Measurements from ENCODE around the gene SEMA4D.

SEMA4D gene

DNA sequence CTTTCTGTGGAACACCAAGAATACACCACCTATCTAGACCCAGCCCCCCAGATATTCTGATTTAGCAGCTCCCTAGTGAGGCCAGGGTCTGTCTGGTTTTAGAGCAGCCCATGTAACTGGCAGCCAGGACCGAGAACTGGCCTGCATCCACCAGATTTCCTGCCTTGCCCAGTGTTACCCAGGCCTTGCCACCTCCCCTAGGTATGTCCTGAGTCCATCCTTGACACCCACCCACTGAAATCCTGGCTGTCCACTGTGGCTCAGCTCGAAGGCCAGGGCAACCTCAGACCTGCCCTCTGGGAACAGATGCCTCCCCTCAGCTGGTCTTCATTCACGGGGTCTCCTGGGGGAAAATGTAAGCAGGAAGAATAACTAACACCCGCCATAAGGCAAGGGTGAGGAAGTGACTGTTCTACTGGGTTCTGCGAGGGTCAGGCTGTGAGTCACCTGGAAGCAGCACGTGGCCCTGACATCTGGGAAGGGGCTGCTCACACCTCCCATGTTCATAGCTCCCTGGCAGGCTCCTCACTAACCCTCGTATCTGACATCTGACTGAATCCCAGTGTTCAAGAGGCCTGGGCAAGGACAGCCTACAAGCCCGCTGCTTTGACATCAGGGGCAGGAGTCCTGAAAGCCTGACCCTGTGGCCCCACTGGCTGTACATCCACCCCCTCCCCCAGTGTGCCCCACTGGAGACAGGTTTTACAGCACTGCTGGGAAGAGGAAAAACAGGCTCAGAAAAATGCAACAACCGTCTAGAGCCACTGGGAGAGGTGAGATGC lies 72.7 kb downstream of the SEMA4D start:
- peak overlapping the region; percentile 44 for H3K4me3 ChIP-seq (ENCODE audit: low read length, poor library complexity, severe bottlenecking)
- peaks cover 94% of the 10 kb centered on the region for H4K20me1 ChIP-seq (ENCODE audit: insufficient read depth, low read length, poor library complexity, severe bottlenecking)
- peaks cover 7% of the 10 kb centered on the region; the same call in 1 of the 2 replicates for H3F3A ChIP-seq (ENCODE audit: low read depth)
- TF ChIP-seq EZH2phosphoT487 (IDR thresholded peaks at IDR 0.05; ENCODE audit: borderline replicate concordance) (no peak), CTCF (conservative IDR thresholded peaks at IDR 0.05; ENCODE audit: low read length) (no peak)
- H3K9me2 ChIP-seq (replicated peaks; ENCODE audit: low read depth, low read length) = no peaks in the 10 kb centered on the region
- H3K36me3 ChIP-seq (ENCODE audit: insufficient read depth, low read length) = peaks cover 32% of the 10 kb centered on the region; the same call in 1 of the 2 replicates
- no peak overlapping the region for H2AFZ ChIP-seq (ENCODE audit: low read length)
- peaks cover 69% of the 10 kb centered on the region for H3K4me1 ChIP-seq (ENCODE audit: insufficient read depth, low read length, poor library complexity, severe bottlenecking)
- no peaks in the 10 kb centered on the region for H3K9me3 ChIP-seq (ENCODE audit: insufficient read depth, low read depth, low read length)
- H3K4me2 ChIP-seq (ENCODE audit: low read depth, low read length, poor library complexity, severe bottlenecking) = peak overlapping the region; percentile 68
- H3K9ac ChIP-seq (ENCODE audit: low read depth, low read length, poor library complexity, severe bottlenecking) = peak overlapping the region; percentile 42
- H3K79me2 ChIP-seq (ENCODE audit: insufficient read depth, low read length) = peaks cover 98% of the 10 kb centered on the region
- no peaks in the 10 kb centered on the region for H3K27me3 ChIP-seq (ENCODE audit: insufficient read depth, low read length, poor library complexity, severe bottlenecking)

- H3F3A ChIP-seq (ENCODE audit: low read depth) = peaks cover 12% of the 10 kb centered on the region; the same call in 1 of the 2 replicates
- no peak overlapping the region for H2AFZ ChIP-seq (ENCODE audit: low read length)
- no peaks in the 10 kb centered on the region for H3K27me3 ChIP-seq (ENCODE audit: insufficient read depth, low read length, poor library complexity, severe bottlenecking)
- no peak for TF ChIP-seq CTCF (conservative IDR thresholded peaks at IDR 0.05; ENCODE audit: low read length)
- TF ChIP-seq EZH2phosphoT487 (IDR thresholded peaks at IDR 0.05; ENCODE audit: borderline replicate concordance) = no peak
- H3K79me2 ChIP-seq (ENCODE audit: insufficient read depth, low read length) = peaks cover 98% of the 10 kb centered on the region
- peaks cover 65% of the 10 kb centered on the region for H3K4me1 ChIP-seq (ENCODE audit: insufficient read depth, low read length, poor library complexity, severe bottlenecking)
- peaks cover 34% of the 10 kb centered on the region; the same call in 1 of the 2 replicates for H3K36me3 ChIP-seq (ENCODE audit: insufficient read depth, low read length)
- peaks cover 95% of the 10 kb centered on the region for H4K20me1 ChIP-seq (ENCODE audit: insufficient read depth, low read length, poor library complexity, severe bottlenecking)
- no peak overlapping the region for H3K4me3 ChIP-seq (ENCODE audit: low read length, poor library complexity, severe bottlenecking)
- H3K9me3 ChIP-seq (ENCODE audit: insufficient read depth, low read depth, low read length) = no peaks in the 10 kb centered on the region
- no peak overlapping the region for H3K9ac ChIP-seq (ENCODE audit: low read depth, low read length, poor library complexity, severe bottlenecking)
- no peak overlapping the region for H3K4me2 ChIP-seq (ENCODE audit: low read depth, low read length, poor library complexity, severe bottlenecking)
- no peaks in the 10 kb centered on the region for H3K9me2 ChIP-seq (replicated peaks; ENCODE audit: low read depth, low read length)
These were observed 75.5 kb downstream of the SEMA4D start for GRCh38 chr9:89422151-89422975.

DNA sequence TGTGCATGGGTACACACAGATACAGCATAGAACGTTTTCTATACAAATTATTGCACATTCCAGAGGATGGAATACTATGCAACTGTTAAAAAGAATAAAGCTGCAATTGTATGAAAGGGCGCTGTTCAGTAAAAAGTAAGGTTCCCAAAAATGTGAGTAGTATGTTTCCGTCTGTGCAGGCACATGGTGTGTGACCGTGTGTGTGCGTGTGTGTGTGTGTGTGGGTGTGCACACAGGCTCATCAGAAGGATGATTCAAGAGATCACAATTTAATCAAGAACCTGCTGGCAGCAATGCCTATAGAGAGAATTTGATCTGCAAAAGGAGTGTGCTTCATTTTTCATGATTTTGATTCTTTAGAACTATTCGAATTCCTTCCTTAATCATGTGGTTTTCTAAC lies 76.3 kb downstream of the SEMA4D start:
- Histone ChIP-seq H3K27me3 (ENCODE audit: insufficient read depth, low read length, poor library complexity, severe bottlenecking) (no peaks in the 10 kb centered on the region), H3K4me2 (ENCODE audit: low read depth, low read length, poor library complexity, severe bottlenecking) (no peak overlapping the region), H3K9me3 (ENCODE audit: insufficient read depth, low read depth, low read length) (no peaks in the 10 kb centered on the region), H2AFZ (ENCODE audit: low read length) (no peak overlapping the region), H3K79me2 (ENCODE audit: insufficient read depth, low read length) (peaks cover 99% of the 10 kb centered on the region), H3K9me2 (replicated peaks; ENCODE audit: low read depth, low read length) (no peaks in the 10 kb centered on the region), H3K9ac (ENCODE audit: low read depth, low read length, poor library complexity, severe bottlenecking) (no peak overlapping the region), H3K4me1 (ENCODE audit: insufficient read depth, low read length, poor library complexity, severe bottlenecking) (peaks cover 58% of the 10 kb centered on the region), H3K4me3 (ENCODE audit: low read length, poor library complexity, severe bottlenecking) (no peak overlapping the region), H3F3A (ENCODE audit: low read depth) (peaks cover 11% of the 10 kb centered on the region; the same call in 1 of the 2 replicates), H4K20me1 (ENCODE audit: insufficient read depth, low read length, poor library complexity, severe bottlenecking) (peaks cover 97% of the 10 kb centered on the region), H3K36me3 (ENCODE audit: insufficient read depth, low read length) (peaks cover 42% of the 10 kb centered on the region; the same call in 1 of the 2 replicates)
- TF ChIP-seq EZH2phosphoT487 (IDR thresholded peaks at IDR 0.05; ENCODE audit: borderline replicate concordance) (no peak), CTCF (conservative IDR thresholded peaks at IDR 0.05; ENCODE audit: low read length) (no peak)
